D721Med (cell line): ENCODE measurements around the gene WDR45B.

Source experiments
- DNase-seq: peaks from one replicate; pipeline ENCODE4 v3.0.0; 2011; ENCODE audit warnings: low spot score; ENCODE audit not compliant: insufficient read length
- FAIRE-seq: peaks from 2 replicates; lab custom pipeline; 2011; peaks lifted over from hg19 to GRCh38; lab: Jason Lieb, UNC
- TF ChIP-seq, protein P1 (sequence below): IDR thresholded peaks from 2 replicates; pipeline ENCODE4 v1.5.1; 2012; ENCODE audit warnings: mild to moderate bottlenecking, control low read depth; ENCODE audit not compliant: insufficient read depth; ENCODE audit errors: missing control alignments

The WDR45B gene

DNA sequence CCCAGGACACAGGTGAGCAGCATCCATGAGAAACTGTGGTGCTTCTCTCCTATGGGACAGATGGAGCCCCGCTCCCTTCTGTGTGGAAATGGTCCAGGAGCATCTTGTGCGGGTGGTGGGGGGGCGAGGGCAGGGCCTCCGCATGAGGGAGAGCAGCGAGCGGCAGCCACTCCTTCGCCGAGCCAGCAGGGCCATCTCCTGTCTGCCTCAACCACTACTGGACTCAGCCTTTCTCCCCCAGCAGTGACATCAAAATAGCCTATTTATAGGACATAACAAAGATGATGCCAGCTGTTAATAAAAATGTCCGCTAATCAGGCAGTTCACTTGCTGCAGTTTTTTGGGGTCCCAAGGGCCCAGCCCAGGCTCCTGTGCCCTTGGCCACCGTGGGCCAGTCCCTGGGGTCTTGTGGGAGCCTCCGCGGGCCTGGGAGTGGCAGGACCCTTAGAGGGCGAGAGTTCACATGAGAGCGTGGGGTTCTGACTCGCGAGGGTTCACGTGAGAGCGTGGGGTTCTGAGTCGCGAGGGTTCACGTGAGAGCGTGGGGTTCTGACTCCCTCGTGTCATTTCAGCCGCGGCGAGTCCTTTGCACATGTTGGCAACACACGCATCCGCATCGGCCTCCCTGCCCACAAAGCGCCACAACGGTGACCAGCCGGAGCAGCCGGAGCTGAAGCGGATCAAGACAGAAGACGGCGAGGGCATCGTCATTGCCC, 47.4 kb downstream of the WDR45B start:
- TF ChIP-seq, protein P1, sequence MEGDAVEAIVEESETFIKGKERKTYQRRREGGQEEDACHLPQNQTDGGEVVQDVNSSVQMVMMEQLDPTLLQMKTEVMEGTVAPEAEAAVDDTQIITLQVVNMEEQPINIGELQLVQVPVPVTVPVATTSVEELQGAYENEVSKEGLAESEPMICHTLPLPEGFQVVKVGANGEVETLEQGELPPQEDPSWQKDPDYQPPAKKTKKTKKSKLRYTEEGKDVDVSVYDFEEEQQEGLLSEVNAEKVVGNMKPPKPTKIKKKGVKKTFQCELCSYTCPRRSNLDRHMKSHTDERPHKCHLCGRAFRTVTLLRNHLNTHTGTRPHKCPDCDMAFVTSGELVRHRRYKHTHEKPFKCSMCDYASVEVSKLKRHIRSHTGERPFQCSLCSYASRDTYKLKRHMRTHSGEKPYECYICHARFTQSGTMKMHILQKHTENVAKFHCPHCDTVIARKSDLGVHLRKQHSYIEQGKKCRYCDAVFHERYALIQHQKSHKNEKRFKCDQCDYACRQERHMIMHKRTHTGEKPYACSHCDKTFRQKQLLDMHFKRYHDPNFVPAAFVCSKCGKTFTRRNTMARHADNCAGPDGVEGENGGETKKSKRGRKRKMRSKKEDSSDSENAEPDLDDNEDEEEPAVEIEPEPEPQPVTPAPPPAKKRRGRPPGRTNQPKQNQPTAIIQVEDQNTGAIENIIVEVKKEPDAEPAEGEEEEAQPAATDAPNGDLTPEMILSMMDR, result no peak
- FAIRE-seq (no peak), DNase-seq (no peak)

DNA sequence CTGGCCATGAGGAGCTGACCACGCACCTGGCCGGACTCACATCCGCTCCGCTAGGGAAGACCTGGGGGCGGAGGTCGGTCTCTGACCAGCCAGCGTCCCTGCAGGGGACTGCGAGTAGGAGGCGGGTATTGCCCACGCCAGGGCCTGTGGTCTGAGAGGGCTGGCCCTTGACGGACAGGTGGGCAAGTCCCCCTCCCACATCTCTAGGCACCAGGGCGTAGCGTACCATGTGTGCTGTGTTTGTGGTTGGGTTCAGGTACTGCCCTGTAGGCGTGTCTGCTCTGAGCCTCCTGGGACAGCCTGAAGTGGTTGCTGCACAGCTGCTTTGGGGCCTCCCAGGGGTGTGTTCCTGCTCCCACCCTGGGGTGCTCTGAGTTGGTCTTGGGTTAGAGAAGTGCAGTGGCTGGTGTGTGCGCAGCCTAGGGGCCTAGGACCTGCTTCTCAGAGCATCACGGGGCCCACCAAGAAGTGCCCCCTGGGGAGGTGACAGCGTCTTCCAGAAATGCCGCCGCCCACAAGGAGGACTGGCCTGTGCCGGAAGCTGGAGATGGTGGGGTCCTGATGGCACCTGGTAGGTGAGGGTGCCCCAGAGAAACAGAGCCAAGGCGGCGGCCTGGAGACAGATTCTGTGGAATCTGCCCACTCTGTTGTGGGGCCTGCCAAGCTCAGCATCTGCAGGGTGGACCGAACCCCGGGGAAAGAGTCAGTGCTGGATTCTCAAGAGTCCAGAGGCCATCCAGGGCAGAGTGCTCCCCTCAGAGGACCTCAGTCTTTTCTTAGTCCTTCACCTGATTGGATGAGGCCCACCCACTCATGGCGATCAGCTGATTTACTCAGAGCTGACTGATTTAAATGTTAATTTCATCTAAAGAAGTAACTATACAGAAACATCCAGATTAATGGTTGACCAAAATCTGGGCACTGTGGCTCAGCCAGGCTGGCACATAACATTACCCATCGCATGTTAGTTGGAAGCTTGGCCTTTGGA, 48.3 kb downstream of the WDR45B start:
- no peak for FAIRE-seq

DNA sequence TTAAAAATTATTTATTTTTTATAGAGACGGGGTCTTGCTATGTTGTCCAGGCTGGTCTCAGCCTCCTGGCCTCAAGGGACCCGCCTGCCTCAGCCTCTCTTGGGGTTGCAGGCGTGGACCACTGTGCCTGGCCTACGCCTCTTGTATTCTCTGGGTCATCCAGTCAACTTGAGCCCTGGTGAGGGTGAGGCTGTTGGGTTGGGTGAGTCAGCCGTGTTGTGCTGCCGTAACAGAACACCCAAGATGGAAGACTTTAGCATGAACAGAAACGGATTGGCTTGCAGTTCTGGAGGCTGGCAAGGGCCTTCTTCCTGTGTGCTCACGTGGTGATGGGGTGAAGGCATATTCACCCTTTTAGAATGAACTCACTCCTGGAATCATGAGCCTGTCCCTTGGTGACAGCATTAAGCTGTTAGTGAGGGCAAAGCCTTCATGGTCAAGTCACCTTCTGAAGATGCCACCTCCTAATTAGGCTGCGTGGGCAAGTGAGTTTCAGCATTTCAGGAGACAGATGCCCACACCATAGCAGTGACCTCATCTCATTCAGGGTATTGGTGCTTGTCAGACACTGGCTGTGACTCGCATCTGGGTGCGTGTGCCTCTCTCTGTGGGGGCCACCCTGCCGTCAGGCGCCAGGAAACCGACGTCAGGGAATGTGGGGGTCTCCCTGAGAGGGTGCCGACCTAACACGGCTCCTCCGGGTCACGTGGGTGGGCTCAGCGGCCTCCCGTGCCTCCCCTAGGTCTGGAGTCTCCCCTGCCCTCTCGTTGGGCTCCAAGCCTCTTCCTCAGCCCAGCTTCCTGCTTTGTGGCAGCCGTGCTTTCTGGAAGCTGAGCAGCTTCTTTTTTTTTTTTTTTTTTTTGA, 49.8 kb downstream of the WDR45B start:
- TF ChIP-seq, protein P1, result no peak
- DNase-seq (no peak), FAIRE-seq (no peak)

More for the DNA sequence above, 48.3 kb downstream of the WDR45B start:
- DNase-seq, result no peak
- TF ChIP-seq, protein P1, result no peak

DNA sequence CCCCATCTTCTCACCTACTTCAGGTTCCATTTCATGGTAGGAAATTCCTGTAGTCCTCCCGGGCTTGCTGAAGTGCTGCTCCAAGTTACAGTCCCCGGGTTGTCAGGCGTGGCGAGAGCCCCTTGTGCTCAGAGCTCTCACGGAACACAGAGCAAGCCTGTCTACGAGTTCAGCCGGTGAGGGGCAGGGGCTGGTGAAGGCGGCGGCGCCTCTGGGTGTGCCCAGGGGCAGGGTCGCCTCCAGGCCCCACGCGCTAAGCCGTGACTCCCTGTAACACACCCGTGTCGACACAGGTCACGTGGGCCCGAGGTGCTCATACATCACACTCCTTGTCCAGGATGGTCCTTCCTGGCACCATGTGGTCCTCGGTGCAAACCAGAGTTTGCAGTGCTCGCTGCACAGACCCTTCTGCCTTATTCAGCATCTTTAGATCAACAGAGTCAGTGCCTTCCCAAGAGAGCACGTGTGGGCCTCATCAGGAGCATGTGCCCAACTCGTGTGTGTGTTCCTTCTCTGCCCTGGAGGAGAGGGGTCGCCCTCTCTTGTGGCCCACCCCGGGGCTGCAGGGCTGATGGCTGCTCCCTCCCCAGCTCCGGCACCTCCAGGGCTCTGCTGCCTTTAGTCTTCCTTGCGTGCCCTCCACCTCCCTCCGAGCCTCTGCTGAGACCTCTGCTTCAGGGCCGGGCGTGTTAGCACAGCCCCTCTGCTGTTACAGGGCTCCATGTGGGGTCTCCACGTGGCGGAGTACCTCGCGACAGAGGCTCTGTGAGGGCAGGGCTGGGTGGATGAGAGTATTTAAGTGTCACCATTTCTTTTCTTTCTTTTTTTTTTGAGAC, 51.2 kb downstream of the WDR45B start:
- DNase-seq, result no peak
- no peak for FAIRE-seq
- TF ChIP-seq, protein P1, result no peak

DNA sequence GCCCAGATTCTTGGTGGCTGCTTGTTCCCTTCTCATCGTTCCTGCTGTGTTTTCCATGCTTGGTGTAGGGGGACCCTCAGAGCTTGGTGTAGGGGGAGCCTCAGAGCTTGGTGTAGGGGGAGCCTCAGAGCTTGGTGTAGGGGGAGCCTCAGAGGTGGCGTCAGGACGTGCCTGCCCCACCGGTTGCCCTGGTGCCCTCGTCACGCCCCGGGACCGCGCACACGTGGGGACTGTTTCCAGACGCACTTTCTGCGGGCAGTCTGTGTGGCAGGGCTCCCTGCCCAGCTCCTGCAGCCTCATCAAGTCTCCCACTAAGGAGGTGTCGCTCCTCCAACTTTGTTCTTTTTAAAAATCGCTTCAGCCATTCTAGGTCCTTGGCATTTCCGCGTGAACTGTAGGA, 51.9 kb downstream of the WDR45B start:
- DNase-seq, result no peak
- TF ChIP-seq, protein P1, result no peak
- FAIRE-seq, result no peak

DNA sequence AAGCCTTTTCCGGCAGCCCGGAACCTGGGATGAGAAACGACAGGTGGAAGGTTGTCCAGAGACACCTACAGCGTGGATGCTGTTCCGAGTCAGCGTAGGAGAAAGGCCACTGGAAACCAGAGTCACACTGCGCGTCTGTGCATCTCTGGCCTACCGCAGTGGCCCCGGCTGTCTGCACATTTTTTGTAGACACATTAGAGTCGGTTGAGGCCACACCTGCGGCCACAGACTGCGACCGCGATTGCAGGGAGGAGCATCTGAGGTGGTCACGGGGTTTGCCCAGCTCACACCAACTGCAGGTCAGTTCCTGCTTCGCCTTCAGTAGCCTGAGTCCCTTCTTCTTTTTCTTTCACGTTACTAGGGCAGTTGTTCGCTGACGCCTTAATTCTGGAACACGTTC, 52.4 kb downstream of the WDR45B start:
- FAIRE-seq (no peak), DNase-seq (no peak)
- TF ChIP-seq, protein P1, result no peak
